Measurements from ENCODE around the gene TCHP. TPM values are rescaled to one million over a fixed set of nuclear protein-coding genes. Genes with fewer than 3 reads are reported as not detected.

Gene TCHP
- total RNA-seq, 2 donors from 2014 or later = 18.9 to 26.3 TPM

DNA sequence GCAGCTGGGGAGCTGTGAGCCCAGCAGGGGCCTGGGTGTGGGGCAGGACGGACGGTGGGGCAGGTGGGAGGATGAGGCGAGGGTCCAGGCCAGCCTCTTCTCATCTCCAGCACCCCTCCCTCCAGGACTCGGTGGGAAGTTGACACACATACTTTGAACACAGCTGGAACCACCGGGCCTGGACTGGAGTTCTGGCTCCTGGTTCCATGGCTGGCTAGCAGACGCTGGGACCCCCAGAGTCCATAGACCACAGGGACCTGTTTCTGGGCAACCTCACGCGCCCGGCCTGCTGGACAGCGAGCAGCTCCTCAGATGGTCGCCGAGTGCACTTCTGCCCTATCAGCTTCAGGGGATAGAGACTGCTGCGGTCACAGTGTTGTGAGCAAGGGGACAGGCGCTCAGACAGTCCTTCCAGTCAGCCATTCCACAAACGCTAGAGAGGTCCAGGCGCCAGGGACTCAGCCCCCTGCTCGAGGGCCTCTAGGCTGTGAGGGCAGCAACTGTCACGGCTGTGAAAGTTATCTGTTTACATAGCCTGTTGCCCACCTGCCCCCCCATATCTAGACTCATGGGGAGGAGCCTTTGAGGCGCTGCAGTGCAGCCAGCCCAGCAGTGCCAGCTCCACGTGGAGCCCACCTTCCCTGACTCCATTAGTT, 25.2 kb downstream of the TCHP start:
- intact Hi-C loops (cut with DNase I) = no loop called here
- TF ChIP-seq, protein P1, sequence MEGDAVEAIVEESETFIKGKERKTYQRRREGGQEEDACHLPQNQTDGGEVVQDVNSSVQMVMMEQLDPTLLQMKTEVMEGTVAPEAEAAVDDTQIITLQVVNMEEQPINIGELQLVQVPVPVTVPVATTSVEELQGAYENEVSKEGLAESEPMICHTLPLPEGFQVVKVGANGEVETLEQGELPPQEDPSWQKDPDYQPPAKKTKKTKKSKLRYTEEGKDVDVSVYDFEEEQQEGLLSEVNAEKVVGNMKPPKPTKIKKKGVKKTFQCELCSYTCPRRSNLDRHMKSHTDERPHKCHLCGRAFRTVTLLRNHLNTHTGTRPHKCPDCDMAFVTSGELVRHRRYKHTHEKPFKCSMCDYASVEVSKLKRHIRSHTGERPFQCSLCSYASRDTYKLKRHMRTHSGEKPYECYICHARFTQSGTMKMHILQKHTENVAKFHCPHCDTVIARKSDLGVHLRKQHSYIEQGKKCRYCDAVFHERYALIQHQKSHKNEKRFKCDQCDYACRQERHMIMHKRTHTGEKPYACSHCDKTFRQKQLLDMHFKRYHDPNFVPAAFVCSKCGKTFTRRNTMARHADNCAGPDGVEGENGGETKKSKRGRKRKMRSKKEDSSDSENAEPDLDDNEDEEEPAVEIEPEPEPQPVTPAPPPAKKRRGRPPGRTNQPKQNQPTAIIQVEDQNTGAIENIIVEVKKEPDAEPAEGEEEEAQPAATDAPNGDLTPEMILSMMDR (IDR thresholded peaks at IDR 0.05) = no peak
- TF ChIP-seq POLR2A (IDR thresholded peaks at IDR 0.05) (no peak), POLR2AphosphoS5 (IDR thresholded peaks at IDR 0.05) (no peak)
- H3K4me3 ChIP-seq = no peak overlapping the region
- 64% methylated on average over 17 of the region's 20 CpGs for WGBS
- H3K27me3 ChIP-seq (replicated peaks; ENCODE audit: insufficient read depth) = no peaks in the 10 kb centered on the region
- no peak overlapping the region for H3K27ac ChIP-seq
- no peaks in the 10 kb centered on the region for H3K36me3 ChIP-seq
- no peaks in the 10 kb centered on the region for H3K4me1 ChIP-seq (replicated peaks)
- H3K9me3 ChIP-seq = no peaks in the 10 kb centered on the region
- DNase-seq (ENCODE audit: low spot score) = no peak

DNA sequence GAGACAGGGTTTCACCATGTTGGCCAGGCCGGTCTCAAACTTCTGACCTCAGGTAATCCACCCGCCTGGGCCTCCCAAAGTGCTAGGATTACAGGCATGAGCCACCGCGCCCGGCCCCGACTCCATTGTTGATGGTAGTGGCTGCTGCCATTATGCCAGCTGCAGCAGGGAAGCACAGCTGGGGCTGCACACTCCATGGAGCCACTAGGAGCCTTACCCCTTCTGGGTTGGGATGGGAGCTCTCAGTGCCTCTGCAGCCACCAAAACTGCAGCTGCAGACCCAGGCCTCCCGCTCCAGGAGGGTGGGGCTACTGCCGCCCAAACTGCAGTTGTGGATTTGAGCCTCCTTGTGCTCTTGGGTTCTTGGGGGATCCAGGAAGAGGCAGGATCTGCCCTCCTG, 25.9 kb downstream of the TCHP start:
- H3K36me3 ChIP-seq = no peaks in the 10 kb centered on the region
- DNase-seq (ENCODE audit: low spot score) = no peak
- H3K4me1 ChIP-seq (replicated peaks) = no peaks in the 10 kb centered on the region
- intact Hi-C loops (cut with DNase I) = no loop called here
- TF ChIP-seq POLR2A (IDR thresholded peaks at IDR 0.05) (no peak), POLR2AphosphoS5 (IDR thresholded peaks at IDR 0.05) (no peak)
- TF ChIP-seq, protein P1 (IDR thresholded peaks at IDR 0.05) = no peak
- H3K27me3 ChIP-seq (replicated peaks; ENCODE audit: insufficient read depth) = no peaks in the 10 kb centered on the region
- no peak overlapping the region for H3K4me3 ChIP-seq
- H3K27ac ChIP-seq = no peak overlapping the region
- WGBS = 94% methylated on average over 7 of the region's 8 CpGs
- H3K9me3 ChIP-seq = no peaks in the 10 kb centered on the region

DNA sequence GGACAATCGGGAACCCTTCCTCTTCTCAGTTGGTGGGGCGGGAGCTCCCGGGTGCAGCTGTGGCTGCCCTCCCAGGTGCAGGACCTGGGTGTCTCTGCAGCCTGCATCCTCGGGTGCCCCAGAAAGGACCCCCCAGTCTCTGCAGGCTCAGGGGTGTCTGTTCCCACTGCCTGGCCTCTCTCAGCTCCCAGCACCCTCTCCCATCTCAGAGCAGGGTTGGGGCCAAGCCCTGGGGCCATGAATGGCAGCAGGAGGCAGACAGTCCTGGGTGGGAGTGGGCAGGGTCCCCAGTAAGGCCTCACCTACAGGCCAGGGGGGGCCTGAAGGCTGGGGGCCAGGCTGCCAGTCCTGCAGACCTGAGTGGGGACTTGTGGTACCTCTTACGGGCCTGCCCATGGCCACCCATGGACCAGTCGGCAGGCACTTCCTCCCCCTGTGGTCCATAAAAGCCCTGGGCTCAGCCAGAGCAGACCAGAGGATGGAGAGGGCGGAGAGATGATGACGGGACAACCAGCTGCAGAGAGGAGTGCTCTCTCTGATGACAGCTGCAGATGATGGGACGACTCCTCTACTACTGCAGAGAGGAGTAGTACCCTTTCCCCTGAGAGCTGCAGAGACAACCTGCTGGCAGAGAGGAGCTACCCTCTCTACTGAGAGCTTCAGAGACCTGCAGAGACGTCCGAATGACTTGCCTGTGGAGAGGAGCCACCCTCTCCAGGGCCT, 26.6 kb downstream of the TCHP start:
- Histone ChIP-seq H3K27ac (no peak overlapping the region), H3K4me1 (replicated peaks) (no peaks in the 10 kb centered on the region), H3K36me3 (no peaks in the 10 kb centered on the region), H3K27me3 (replicated peaks; ENCODE audit: insufficient read depth) (no peaks in the 10 kb centered on the region), H3K4me3 (no peak overlapping the region), H3K9me3 (no peaks in the 10 kb centered on the region)
- 88% methylated on average over 8 of the region's 11 CpGs for WGBS
- DNase-seq (ENCODE audit: low spot score) = no peak
- intact Hi-C loops (cut with DNase I) = no loop called here
- TF ChIP-seq POLR2AphosphoS5 (IDR thresholded peaks at IDR 0.05) = no peak
- TF ChIP-seq, protein P1 (IDR thresholded peaks at IDR 0.05) = no peak
- no peak for TF ChIP-seq POLR2A (IDR thresholded peaks at IDR 0.05)

DNA sequence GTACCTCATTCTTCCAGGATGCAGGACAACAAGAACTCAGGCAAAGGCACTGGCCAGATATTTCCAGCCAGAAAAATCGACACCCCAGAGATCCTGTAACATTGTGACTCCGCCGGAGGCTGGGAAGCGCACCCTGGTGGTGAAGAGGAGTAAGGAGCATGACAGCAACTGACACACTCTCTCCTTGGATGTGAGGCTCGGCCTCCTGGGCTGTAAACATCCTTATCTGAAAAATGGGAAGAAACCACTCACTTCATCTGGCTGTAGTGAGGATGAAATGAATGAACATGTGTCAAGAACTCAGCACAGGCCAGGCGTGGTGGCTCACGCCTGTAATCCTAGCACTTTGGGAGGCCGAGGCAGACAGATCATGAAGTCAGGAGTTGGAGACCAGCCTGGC, 27.5 kb downstream of the TCHP start:
- H3K9me3 ChIP-seq = no peaks in the 10 kb centered on the region
- 84% methylated on average over 8 of the region's 8 CpGs for WGBS
- no peak overlapping the region for H3K4me3 ChIP-seq
- no peak overlapping the region for H3K27ac ChIP-seq
- DNase-seq (ENCODE audit: low spot score) = no peak
- no peaks in the 10 kb centered on the region for H3K36me3 ChIP-seq
- no peaks in the 10 kb centered on the region for H3K27me3 ChIP-seq (replicated peaks; ENCODE audit: insufficient read depth)
- TF ChIP-seq, protein P1 (IDR thresholded peaks at IDR 0.05) = peak in 3 of 4 experiments; percentile 25 to 52 (median 42)
- TF ChIP-seq POLR2A (IDR thresholded peaks at IDR 0.05) = no peak
- peak; percentile 10 for TF ChIP-seq POLR2AphosphoS5 (IDR thresholded peaks at IDR 0.05)
- H3K4me1 ChIP-seq (replicated peaks) = no peaks in the 10 kb centered on the region
- intact Hi-C loops (cut with DNase I) = no loop called here
